GM21825 (cell line): Measurements from ENCODE around the gene CRHR2.
"Not testable (repeated sequence)": the region's sequence is repeated elsewhere in the genome, so short reads cannot be mapped to it uniquely, and the experiment has no call there.

Source experiments
- ATAC-seq: cut with Tn5 transposase; IDR thresholded peaks from one replicate; pipeline ENCODE4 v1.9.1; 2021; ENCODE audit warnings: mild to moderate bottlenecking, moderate library complexity; ENCODE audit not compliant: unreplicated experiment

CRHR2 gene

DNA sequence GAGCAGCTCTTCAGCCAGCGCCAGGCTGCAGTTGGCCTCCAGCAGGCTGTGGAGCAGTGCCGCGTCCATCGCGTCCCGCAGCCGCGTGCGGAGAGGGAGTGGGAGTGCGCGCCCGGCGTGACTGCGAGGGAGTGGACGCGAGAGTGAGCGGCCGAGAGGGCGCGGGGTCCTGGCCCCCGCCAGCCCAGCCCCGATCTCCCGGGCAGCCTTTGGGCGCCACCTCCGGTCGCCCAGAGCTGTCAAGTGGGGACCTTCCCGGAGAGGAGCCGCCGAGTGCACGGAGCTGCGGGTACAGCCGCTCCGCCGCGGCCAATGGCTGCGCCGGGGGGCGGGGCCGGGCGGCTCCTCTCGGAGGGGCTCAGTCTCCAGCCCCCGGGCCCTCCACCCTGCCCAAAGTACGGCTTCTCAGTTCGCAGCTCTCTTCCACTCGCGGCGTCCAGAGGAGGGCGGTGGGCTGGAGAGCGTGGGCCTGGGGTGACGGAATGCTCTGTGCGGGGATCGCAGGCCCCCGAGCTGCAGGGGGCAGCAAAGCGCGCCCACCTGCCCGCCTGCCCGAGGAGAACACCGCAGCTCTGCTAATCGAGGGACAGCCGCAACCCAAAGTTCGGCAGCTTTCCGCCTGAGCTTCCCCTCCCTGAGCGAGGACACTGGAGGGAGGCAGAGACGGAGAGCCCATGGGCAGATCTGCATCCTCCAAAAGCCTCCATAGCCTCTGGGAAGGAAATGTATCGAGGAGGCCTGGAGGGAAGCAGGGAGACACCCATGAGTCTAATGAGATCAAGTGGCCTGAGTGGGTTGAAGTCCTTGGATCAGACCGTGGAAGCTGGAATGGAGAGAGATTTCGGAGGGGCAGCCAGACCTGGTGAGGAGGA lies at the start of gene CRHR2:
Gene CRHR2 (minus strand): TSS at position 245 of the 872 bp plus-strand sequence. CDS start 176 bp downstream, at position 69.
- ATAC-seq, result no peak

DNA sequence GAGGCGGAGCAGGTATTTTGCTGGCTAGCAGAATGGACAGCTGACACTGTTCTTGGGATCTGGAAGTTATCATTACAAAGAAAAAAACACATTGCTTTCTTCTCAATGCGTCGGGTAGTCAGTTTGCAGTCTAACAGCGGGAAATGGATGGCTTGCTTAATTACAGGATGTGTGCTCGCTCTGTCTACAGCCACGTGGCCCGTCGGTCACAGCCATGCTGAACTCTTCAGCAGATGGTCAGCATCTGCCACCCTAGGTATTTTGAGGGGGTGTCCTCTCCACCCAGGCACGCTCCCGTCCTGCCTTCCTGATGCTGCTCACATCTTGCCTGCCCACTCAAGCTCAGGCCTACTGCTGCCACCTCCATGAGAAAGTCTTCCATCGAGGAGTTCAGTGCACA lies 49.3 kb upstream of the CRHR2 start:
- no peak for ATAC-seq

DNA sequence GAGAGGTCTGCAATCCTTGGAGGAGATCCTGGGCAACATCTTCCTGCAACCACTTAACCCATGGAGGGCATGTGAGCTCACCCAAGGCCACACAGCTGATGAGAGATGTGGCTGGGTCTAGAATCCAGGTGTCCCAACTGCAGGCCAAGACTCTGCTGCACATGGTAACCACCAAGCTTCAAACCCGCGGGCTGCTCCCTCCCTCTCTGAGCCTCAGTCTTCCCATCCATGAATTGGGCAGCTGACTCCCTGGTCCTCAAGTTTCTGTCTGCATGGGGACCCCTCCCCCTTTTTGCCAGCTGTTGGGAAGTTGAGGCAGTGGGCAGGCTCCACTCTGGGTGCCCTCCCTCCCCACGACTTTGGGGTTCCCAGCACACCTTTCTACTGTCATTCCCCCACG lies 48.7 kb upstream of the CRHR2 start:
- ATAC-seq, result no peak

DNA sequence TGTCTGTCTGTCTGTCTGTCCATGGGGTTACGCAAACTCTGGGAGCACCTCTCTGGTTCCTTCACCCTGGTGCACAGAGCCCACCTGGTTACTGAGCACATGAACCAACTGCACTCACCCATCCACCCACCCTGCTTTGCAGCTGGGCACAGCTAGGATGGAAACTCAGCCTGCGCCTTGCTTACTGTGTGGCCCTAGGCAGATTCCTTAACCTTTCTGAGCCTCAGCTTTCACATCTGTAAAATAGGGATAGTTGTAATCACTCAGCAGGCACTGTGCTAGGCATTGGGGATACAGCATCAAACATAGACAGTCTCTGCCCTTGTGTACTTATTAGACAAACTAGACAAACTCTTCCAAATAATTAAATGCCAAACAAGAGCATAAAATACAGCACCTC lies 47.8 kb upstream of the CRHR2 start:
- no peak for ATAC-seq

DNA sequence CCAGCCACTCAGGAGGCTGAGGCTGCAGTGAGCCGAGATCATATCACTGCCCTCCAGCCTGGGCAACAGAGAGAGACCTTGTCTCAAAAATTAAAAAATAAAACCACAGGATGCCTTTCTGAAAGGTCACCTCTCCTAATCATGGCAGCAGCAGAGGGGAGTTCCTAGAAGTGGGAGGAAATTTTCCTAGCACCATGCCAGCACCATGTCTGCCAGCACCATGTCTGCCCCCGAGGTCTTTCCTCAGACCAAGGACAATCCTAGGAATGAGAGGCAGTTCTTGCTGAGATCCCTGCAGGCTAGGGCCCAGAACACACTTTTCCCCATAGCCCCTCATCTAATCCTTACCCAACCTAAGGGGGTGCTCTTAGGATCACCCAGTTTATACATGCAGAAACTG lies 47.4 kb upstream of the CRHR2 start:
- no peak for ATAC-seq

DNA sequence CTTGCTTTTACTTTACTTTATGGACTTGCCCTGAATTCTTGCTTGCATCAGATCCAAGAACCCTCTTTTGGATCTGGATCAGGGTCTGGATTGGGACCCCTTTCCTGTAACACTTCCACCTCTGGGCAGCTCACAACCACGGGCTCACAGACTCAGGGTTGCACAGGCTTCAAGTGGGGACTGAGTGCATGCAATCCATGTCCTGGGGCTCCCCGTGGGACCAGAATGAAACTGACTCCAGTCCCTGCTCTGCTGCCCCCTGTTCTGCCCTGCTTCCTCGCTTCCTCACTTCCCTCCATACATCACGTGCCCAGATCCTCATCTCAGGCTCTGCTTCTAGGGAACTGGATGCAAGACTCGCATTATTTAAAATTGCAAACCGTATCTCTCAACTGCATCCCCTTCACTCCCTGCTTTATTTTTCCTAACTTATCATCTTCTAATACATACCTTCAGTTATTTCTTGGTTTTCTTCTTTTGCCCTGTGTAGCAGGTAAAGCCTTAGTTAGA lies 46.4 kb upstream of the CRHR2 start:
- no peak for ATAC-seq

DNA sequence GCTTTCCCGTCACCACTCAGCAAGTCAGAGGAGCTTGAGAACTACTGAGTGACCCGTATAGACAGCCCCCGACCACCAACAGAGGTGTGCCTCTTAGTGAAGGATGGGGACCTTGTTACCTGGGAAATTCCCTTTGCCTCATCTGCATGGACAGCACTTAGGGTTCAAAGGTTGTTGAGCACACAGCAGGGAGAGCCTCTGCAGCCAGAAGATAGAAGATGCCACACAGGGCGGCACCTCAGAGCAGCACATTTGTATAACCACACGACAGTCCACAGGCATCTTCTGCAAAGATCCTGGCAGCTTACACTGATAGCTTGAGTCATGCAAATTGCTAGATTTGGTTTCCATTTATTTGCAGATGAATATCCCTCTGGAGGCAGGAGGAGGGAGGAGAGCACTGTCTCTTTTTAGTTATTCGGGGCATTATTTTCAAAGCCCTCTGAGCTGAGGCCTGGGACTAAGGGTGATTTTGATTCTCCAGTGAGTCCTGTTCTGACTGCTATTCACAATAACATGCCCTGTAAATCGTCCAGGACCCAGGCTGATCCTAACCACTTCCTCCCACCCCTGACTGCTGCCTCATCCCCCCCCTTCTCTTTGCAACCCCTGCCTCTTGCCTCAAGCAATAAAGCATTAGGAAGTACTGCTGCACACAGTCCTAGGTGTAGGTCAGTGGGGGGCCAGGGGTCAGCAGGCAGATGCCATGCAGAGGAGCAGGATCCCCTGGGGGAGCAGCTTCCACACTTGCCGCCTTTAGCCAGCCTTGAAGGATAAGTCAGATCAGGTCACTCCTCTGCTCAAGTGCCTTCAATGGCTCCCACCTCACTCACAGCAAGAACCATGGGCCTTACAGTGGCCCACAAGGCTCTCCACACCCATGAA lies 45.0 kb upstream of the CRHR2 start:
- ATAC-seq, result peak; percentile 55

DNA sequence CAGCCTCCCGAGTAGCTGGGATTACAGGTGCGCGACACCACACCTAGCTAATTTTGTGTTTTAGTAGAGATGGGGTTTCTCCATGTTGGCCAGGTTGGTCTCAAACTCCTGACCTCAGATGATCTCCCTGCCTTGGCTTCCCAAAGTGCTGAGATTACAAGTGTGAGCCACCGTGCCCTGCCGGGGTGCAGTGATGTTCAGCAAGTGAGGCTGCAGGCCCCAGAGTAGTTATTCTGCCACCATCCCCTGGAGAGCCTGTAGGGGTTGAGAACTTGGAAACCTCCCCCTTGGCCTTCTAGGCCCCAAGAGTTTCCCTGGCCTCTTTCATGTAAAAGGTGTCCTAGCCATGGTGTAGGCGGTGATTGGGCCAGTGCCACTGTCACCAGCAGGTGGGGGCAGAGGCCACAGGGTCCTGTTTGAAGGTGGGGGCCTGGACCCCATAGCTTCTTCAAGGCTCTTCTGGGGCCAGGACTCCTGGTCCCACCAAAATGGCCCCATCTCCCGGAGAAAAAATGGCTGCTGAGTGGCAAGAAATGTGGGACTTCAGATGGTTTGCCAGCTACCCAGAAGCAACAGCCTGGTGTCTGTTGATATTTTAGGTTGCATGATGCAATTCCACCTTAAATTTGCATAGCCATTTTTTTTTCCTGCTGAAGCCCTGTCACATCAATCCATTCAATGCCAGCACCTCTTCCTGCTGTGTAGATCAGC lies 44.2 kb upstream of the CRHR2 start:
- no peak for ATAC-seq

DNA sequence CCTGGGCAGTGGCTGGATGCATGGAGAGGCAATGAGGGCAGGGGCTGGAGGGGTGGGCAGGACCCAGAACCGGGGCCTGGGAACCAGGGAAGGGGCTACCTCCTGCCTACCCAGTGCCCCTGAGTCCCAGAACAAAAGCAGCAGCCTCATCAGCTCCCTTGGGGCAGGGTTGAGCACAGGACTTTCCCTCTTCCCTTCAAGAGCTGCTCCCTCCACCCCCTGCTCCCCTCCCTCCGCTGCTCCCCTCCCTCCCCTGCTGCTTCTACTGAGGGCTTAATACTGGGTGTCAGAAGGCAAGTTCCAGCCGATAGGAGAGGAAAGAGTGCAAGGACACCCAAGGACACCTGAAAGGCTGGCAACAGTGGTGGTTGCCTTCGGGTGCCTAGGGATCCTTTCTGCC lies 41.5 kb upstream of the CRHR2 start:
- no peak for ATAC-seq

DNA sequence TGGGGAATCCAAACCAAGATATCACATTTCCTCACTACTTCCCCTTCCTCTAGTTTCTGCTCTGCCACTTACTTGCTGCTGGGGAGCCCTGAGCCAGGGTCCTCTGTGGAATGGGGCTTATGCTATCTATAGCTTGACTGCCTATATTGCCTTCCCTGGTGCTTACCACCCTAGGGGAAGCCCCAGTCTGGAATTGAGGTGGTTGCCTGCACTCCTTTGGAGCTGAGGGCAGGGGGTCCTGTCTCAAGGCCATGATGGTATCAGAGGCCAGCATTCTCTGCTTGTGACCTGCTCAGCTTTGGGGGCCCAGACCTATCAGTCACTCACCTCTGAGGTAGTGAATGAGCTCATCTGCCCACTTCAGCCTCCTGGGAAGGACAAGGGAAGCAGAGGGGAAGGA lies 40.4 kb upstream of the CRHR2 start:
- ATAC-seq, result no peak

DNA sequence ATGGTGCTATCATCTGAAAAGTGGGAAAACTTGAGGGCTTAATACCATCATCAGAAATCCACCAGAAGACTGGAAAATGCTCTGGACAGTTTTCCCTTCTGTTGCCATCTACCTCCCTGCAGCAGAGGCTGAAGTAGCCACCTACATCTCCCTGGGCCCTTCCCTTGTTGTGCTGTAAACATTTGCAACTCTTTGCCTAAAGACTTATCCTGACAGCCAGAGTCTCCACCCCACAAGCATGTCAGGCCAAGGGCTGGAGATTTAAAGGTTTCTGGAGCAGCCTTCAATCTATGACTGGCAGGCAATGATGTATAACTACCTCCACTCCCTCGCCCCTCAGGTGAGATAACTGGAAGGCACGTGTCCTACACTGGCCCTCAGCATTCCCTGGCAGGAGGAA lies 39.9 kb upstream of the CRHR2 start:
- no peak for ATAC-seq

DNA sequence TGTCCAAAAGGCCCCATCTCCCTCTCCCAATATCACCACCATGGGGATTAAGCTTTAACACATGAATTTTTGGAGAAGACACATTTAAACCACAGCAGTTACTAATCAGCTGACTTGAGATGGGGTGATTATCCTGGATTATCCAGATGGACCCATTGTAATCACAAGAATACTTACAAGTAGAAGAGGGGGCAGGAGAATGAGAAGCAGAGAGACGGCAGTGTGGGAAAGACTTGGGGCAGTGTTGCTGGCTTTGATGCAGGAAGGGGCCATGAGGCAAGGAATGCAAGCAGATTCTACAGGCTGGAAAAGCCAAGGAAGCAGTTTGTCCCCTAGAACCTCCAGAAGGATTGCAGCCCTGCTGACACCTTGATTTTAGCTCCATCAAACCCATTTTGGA lies 39.0 kb upstream of the CRHR2 start:
- no peak for ATAC-seq

DNA sequence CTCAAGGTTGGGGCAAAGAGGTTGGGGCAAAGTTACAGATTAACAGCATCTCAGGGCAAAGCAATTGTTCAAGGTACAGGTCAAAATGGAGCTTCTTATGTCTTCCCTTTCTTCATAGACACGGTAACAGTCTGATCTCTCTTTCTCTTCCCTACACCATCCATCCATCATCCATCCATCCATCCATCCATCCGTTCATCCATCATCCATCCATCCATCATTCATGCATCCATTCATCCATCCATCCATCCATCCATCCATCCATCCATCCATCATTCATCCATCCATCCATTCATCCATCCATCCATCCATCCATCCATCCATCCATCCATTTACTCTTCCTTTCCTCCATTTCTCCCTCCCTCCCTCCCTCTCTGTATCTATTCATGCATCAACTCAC lies 37.2 kb upstream of the CRHR2 start:
- not testable (repeated sequence) for ATAC-seq

DNA sequence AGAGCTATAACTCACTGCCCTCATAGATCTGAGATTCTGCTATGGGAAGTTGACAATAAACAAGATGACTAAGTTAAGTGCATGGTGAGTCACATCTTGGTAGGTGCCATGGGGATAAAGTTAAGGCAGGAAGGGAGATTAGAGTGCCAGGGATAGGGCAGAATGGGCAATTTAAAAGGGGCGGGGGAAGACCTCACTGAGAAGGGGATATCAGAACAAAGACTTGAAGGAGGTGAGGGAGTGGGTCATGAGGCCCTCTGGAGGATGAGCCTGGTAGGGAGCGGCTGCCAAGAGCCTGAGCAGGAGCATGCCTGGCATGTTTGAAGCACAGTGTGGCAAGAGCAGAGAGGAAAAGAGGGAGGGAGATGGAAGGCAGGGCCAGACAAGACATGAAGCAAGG lies 34.9 kb upstream of the CRHR2 start:
- no peak for ATAC-seq

DNA sequence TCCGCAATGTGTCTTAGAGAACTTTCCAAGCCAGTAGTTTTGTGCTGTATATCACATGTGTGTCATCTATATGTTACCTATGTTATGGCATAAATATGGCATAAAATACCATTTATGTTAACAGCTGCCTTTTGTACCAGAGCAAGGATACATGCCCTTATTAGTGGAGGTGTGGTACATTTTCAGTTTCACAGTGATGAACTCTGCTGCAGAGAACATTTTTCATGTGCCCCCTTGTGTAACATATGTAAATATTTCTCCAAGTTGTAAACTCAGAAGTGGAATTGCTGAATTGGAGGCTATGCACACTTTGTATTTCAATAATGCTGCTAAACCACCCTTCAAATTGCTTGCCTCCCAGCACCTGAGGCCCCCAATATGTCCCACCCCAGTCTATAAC lies 31.9 kb upstream of the CRHR2 start:
- ATAC-seq, result no peak

DNA sequence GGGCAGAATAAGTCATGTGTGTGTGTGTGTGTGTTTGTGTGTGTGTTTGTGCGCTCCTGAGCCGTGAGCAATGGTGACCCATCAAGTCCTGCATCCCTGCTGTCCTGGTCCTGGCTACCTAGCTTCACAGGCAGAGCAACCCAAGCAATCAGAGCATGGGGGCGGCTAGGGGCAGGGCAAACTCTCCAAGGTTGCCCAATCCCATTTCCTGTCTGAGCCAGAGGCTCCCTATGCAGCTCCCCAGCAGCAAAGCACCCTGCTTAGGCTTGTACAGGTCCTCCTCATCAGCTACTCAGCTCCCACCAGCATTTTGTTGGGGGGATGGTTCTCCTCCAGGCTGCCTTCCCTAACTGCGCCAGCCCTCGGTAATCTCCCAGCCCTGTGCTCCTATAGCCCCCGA lies 31.1 kb upstream of the CRHR2 start:
- ATAC-seq, result no peak

DNA sequence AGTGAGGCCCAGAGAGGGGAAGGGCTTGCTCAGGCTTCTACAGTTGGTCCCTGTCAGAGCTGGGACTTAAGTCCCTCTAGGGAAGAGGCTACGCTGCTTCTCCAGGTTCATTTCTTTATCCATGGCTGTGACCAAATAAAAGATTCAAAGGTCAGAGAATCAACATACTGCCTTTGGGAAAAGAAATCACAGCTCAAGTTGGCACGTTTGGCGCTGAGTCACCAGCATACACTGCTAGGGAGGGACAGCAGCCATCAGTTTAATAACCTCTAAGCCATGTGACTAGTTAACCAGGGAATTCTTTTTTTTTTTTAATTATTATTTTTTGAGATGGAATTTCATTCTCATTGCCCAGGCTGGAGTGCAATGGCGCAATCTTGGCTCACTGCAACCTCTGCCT lies 28.4 kb upstream of the CRHR2 start:
- ATAC-seq, result no peak

DNA sequence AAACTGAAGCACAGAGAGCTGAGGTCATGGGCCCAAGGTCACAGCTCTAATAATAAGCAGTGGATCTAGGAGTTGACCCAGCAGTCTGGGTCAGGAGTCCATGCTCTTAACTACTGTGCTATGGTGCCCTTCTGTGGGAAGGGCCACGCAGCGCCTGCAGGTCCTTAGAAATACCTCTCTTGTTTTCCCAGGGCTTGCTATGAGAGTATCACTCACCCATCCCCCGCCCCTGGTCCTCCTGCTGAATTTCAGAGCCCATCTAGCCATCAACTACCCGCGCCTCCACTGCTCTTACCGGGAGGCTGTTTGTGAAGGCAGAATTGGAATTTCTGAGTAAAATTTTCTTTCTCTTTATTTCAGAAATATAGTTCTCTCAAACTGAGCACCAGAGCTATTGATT lies 27.3 kb upstream of the CRHR2 start:
- ATAC-seq, result no peak

DNA sequence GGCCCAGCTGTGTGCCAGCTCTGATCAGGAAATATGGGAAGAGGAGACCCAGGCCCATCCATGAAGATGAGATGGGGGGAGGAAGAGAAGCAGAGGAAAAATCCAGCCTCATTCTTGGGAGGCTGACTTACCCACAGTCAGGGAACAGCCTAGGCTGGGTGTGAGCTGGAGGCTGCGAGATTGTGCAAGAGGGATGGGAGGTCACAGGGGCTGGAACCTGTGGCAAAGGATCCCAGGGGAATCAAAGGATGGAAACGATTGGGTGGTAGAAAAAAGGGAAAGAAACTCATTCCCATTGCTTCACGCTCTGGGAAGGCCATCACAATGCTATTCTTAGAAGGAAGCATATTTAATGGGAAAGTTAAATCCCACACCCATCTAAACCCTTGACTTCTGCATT lies 26.7 kb upstream of the CRHR2 start:
- no peak for ATAC-seq

DNA sequence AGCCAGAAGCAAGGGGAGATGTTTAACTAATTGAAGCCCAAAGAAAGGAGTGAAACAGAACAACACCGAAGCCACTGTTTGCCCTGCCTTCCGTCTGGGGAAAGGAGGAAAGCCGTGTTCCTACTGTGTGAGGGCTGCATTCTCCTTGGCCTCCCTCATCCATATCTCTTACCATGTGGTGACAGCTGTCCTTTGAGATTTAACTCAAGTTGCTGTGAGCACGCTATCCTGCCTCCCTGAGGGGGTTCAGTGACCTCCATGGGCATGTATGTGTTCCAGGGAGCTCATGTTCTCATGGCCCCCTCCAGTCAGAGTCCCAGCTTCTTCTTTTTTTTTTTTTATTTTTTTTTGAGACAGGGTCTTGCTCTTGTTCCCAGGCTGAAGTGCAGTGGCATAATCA lies 26.2 kb upstream of the CRHR2 start:
- ATAC-seq, result no peak
